Stomach (tissue), 9 donors: Measurements from ENCODE around the gene WNT11. TPM values are rescaled to one million over a fixed set of nuclear protein-coding genes. Genes with fewer than 3 reads are reported as not detected.

Experiments used
- DNase-seq, 2 donors: peaks; one replicate each; pipeline versions ENCODE4 v3.0.0 to v3.0.0-alpha.2; 2013 to 2019
- H3K27ac ChIP-seq, 5 donors: fragments of 200-600 bp in 4 of 5; sonication (generic) in 4 of 5; one replicate each; pipeline ENCODE4 v1.5.1; 2013 to 2019; ENCODE audit warnings: mild to moderate bottlenecking in 1 of 5, moderate library complexity in 1 of 5
- H3K27me3 ChIP-seq, 3 donors: fragments of 200-600 bp; sonication (generic); one replicate each; pipeline ENCODE4 v1.5.1; 2017 to 2019; ENCODE audit warnings: mixed run types in 1 of 3
- H3K36me3 ChIP-seq, 4 donors: fragments of 200-600 bp; sonication (generic); 1 replicate in 3 of 4; 2 replicates in 1 of 4; pipeline ENCODE4 v1.5.1; 2016 to 2019
- H3K4me1 ChIP-seq, 4 donors: fragments of 200-600 bp; sonication (generic); one replicate each; pipeline ENCODE4 v1.5.1; 2016 to 2019
- H3K4me3 ChIP-seq, 4 donors: fragments of 200-600 bp; sonication (generic) in 3 of 4; one replicate each; pipeline ENCODE4 v1.5.1; 2016 to 2019; ENCODE audit warnings: mild to moderate bottlenecking in 1 of 4
- H3K9me3 ChIP-seq, 4 donors: fragments of 200-600 bp; sonication (generic); one replicate each; pipeline ENCODE4 v1.5.1; 2016 to 2019
- EP300 ChIP-seq: sonication (generic); formaldehyde crosslinking; IDR thresholded peaks from one replicate; pipeline ENCODE4 v1.6.1; 2017; ENCODE audit warnings: antibody characterized with exemption
- POLR2A ChIP-seq, 4 donors: fragments of 450-650 bp; IDR thresholded peaks; one replicate each; pipeline ENCODE4 v1.6.1; 2016; ENCODE audit warnings: antibody characterized with exemption in 4 of 4, control low read depth in 2 of 4, mild to moderate bottlenecking in 1 of 4, moderate library complexity in 1 of 4
- POLR2AphosphoS5 ChIP-seq, 3 donors: sonication (generic); formaldehyde crosslinking; IDR thresholded peaks; one replicate each; pipeline ENCODE4 v1.6.1; 2016; ENCODE audit warnings: antibody characterized with exemption in 3 of 3
- WGBS, 5 donors: extraction: QIAGEN DNeasy Blood & Tissue Kit in 3 of 5; methylation state at CpG; one replicate each; pipeline versions ENCODE4 v1.1.5 to v1.1.7; 2013 to 2018; 5-methylcytosine and 5-hydroxymethylcytosine counted together
- intact Hi-C: fragments of 100-400 bp; cut with DNase I; formaldehyde crosslinking; loops from one replicate; pipeline ENCODE4 v1.15.1; 2023; ENCODE audit warnings: low total_unique reads
- polyA plus RNA-seq, 3 donors: library from polyadenylated mRNA; stranded (reverse); fragments of 200-250 nt; gene quantifications; one replicate each; pipeline ENCODE4 v1.2.3, GENCODE V29; 2013
- total RNA-seq, 5 donors: library from RNA; depleted of rRNA; stranded (reverse); fragments of >200 nt; gene quantifications; one replicate each; pipeline versions ENCODE4 v1.1.0 to v1.2.3, GENCODE V29; 2014 to 2016
- TF ChIP-seq, protein P1 (sequence below), 7 experiments: fragments of 450-650 bp in 4 of 7; fragments of 200-600 bp in 3 of 7; sonication (generic) in 3 of 7; IDR thresholded peaks; one replicate each; pipeline ENCODE4 v1.5.1; 2016 to 2019; ENCODE audit warnings: antibody characterized with exemption in 7 of 7, control low read depth in 2 of 7, mild to moderate bottlenecking in 1 of 7
- donor health status: healthy with polysubstance abuse.
- donor health status: Bipolar disorder and iron deficiency.
- donor health status: healthy.

WNT11 gene
- total and polyA plus RNA-seq, 8 donors = 0.12 to 96.7 (median 1.3) TPM; not detected in 2

DNA sequence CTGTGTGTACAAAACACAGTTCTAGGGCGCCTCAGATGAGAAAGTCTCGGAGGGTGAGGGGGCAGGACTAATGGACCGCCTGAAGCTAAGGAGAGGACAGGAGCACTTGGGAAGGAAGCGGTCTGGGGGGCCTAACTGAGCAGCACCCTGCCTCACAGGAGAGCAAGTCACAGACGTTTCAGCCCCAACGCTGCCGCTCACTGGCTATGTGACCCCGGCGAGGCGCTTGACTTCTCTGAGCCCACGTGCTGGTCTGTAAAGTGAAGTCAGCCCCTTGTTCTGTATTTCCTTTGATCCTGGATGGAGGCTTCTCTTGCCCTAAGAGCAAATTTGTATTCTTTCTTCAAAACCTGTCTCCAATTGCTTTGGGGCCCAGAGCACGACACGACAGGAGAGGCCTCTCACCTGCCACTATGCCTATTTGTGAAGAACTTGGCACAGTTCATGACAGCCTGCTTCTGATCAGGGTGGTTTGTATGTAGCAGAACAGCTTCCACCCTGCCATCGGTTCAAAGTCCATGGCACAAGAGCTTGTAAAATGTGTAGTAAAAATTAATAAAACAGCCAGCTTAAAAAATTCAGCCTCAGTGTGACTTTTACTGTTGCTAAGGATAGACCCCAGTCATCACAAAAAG is 59.1 kb downstream of the WNT11 start:
- no peak overlapping the region for H3K27ac ChIP-seq
- intact Hi-C loops = no loop called here
- DNase-seq = no peak
- TF ChIP-seq, protein P1, sequence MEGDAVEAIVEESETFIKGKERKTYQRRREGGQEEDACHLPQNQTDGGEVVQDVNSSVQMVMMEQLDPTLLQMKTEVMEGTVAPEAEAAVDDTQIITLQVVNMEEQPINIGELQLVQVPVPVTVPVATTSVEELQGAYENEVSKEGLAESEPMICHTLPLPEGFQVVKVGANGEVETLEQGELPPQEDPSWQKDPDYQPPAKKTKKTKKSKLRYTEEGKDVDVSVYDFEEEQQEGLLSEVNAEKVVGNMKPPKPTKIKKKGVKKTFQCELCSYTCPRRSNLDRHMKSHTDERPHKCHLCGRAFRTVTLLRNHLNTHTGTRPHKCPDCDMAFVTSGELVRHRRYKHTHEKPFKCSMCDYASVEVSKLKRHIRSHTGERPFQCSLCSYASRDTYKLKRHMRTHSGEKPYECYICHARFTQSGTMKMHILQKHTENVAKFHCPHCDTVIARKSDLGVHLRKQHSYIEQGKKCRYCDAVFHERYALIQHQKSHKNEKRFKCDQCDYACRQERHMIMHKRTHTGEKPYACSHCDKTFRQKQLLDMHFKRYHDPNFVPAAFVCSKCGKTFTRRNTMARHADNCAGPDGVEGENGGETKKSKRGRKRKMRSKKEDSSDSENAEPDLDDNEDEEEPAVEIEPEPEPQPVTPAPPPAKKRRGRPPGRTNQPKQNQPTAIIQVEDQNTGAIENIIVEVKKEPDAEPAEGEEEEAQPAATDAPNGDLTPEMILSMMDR (IDR thresholded peaks at IDR 0.05) = no peak
- no peak for TF ChIP-seq POLR2A (IDR thresholded peaks at IDR 0.05)
- peaks cover 0 to 13% (median 12%) of the 10 kb centered on the region in 4 donors for H3K36me3 ChIP-seq
- no peaks in the 10 kb centered on the region for H3K27me3 ChIP-seq
- no peak overlapping the region for H3K4me3 ChIP-seq
- H3K4me1 ChIP-seq = peaks cover under 1 to 6% (median 5%) of the 10 kb centered on the region in 4 donors
- no peaks in the 10 kb centered on the region for H3K9me3 ChIP-seq
- 76 to 80% (median 79%) methylated on average over 14 of the region's 14 CpGs for WGBS, 5 donors

DNA sequence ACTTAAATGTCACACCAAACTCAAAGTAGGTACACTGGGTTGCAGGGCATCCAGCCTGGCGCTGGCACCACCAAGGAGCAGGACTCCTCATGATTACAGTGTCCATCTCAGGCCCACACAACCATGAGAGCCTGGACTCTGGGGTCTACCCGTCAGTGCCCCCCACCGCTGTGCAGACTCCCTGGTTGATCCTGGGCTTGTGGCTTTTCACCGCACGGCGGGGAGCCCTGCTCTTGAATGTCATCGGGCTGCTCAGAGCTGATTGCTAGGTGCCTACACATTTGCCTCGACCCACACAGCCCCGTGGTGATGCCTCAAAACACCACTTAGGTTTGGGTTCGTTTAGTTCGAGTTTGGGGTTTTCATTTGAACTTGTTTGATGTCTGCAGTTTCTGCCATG is 63.0 kb downstream of the WNT11 start:
- intact Hi-C loops = no loop called here
- Histone ChIP-seq H3K27ac (no peak overlapping the region), H3K27me3 (no peaks in the 10 kb centered on the region), H3K9me3 (no peaks in the 10 kb centered on the region), H3K4me3 (no peak overlapping the region), H3K4me1 (no peaks in the 10 kb centered on the region), H3K36me3 (peaks cover 5 to 37% (median 33%) of the 10 kb centered on the region in 4 donors)
- WGBS, 5 donors = 80 to 93% (median 92%) methylated on average over 7 to 11 of the region's 11 CpGs
- no peak for DNase-seq
- TF ChIP-seq POLR2A (IDR thresholded peaks at IDR 0.05) (no peak), EP300 (no peak), POLR2AphosphoS5 (IDR thresholded peaks at IDR 0.05) (no peak)
- TF ChIP-seq, protein P1 (IDR thresholded peaks at IDR 0.05) = no peak

DNA sequence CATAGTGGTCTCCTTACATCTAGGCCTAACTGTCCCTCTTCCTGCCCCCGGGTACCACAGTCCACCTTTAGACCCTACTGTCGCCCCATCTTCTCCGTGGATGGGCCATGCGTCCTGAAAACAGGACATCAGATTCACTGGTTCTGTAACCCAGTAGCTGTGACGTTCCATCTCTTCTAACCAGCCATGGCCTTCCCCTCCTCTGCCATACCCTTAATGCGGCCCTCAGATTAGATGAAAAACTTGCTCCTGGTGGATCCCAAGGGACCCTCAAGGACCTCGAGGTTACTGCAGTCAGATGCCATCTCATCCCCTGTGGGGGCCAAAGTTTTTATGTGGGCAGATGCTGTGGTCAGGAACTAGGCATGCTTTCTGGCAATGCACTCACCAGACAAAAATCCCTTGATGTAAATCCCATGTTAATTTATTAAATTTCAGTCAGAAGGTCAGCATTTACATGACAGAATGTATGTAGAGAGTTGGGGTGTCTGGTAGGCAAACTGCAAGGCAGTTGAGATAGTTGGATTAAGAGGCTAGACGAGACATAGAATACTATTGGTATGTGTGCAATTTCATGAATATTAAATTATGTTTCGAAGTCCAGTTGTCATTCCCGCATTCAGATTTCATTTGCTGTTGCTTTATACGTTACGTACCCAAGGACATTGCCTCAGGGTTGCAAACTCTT is 64.3 kb downstream of the WNT11 start:
- no peaks in the 10 kb centered on the region for H3K9me3 ChIP-seq
- 94 to 96% (median 96%) methylated on average over 11 to 12 of the region's 12 CpGs for WGBS, 5 donors
- DNase-seq = no peak
- no peaks in the 10 kb centered on the region for H3K4me1 ChIP-seq
- intact Hi-C loops = no loop called here
- H3K4me3 ChIP-seq = no peak overlapping the region
- H3K36me3 ChIP-seq = peaks cover 5 to 48% (median 37%) of the 10 kb centered on the region in 4 donors
- no peaks in the 10 kb centered on the region for H3K27me3 ChIP-seq
- no peak overlapping the region for H3K27ac ChIP-seq
- TF ChIP-seq POLR2A (IDR thresholded peaks at IDR 0.05) = no peak
- no peak for TF ChIP-seq EP300

DNA sequence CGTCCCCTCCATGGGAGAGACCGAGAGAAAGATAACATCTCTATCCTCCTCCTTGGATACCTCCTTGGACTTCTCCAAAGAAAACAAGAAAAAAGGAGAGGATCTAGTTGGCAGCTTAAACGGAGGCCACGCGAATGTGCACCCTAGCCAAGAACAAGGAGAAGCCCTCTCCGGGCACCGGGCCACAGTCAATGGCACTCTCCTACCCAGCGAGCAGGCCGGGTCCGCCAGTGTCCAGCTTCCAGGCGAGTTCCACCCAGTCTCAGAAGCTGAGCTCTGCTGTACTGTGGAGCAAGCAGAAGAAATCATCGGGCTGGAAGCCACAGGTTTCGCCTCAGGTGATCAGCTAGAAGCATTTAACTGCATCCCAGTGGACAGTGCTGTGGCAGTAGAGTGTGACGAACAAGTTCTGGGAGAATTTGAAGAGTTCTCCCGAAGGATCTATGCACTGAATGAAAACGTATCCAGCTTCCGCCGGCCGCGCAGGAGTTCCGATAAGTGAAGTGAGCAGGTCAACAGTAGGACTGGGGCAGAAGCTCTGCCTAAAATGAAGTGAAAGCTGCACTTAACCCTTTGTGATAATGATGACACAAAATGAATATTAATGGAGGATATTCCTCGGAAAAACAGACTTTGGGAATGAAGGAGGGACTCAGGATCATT is 65.3 kb downstream of the WNT11 start:
- TF ChIP-seq POLR2A (IDR thresholded peaks at IDR 0.05) = no peak
- TF ChIP-seq, protein P1 (IDR thresholded peaks at IDR 0.05) = no peak
- no peak for TF ChIP-seq POLR2AphosphoS5 (IDR thresholded peaks at IDR 0.05)
- no peak for TF ChIP-seq EP300
- 93 to 95% (median 94%) methylated on average over 22 of the region's 22 CpGs for WGBS, 5 donors
- no peak for DNase-seq
- H3K4me3 ChIP-seq = no peak overlapping the region
- intact Hi-C loops = no loop called here
- H3K9me3 ChIP-seq = no peaks in the 10 kb centered on the region
- no peaks in the 10 kb centered on the region for H3K4me1 ChIP-seq
- H3K36me3 ChIP-seq = peaks cover 5 to 51% (median 38%) of the 10 kb centered on the region in 4 donors
- no peaks in the 10 kb centered on the region for H3K27me3 ChIP-seq
- no peak overlapping the region for H3K27ac ChIP-seq
